Uterus (tissue), 2 donors: ENCODE measurements around the gene LRRC40.

Experiments used
- POLR2A ChIP-seq, 2 donors: fragments of 450-650 bp; IDR thresholded peaks; one replicate each; pipeline ENCODE4 v1.6.1; 2016; ENCODE audit warnings: antibody characterized with exemption in 2 of 2, mild to moderate bottlenecking in 1 of 2, moderate library complexity in 1 of 2
- TF ChIP-seq, protein P1 (sequence below), 4 experiments: fragments of 200-600 bp in 2 of 4; fragments of 450-650 bp in 2 of 4; sonication (generic) in 2 of 4; IDR thresholded peaks; one replicate each; pipeline ENCODE4 v1.5.1; 2016 to 2019; ENCODE audit warnings: antibody characterized with exemption in 4 of 4, mild to moderate bottlenecking in 2 of 4, moderate library complexity in 1 of 4

DNA sequence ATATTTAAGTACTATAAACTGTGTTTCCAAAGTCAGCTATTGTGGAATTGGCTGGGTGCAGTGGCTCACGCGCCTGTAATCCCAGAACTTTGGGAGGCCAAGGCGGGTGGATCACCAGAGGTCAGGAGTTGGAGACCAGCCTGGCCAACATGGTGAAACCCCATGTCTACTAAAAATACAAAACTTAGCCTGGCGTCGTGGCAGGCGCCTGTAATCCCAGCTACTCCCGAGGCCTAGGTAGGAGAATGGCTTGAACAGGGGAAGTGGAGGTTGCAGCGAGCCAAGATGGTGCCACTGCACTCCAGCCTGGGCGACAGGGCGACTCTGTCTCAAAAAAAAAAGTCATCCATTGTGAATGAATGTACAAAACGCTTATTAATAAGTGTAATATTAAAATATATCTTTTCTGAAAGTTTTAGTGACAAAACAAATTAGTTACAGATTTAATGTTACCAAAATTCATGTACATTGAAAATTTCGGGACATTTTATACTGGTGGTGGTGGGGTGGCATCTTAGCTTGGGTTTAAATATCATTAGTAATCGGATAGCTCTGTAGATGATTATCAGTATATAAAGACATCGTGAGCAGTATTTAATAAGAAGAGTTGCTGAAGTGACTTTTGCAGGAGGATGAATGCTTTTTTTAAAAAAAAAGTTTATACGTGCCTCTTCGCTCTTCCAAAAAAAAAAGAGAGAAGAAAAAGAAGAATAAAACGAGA, 15.3 kb upstream of the LRRC40 start:
- TF ChIP-seq, protein P1, sequence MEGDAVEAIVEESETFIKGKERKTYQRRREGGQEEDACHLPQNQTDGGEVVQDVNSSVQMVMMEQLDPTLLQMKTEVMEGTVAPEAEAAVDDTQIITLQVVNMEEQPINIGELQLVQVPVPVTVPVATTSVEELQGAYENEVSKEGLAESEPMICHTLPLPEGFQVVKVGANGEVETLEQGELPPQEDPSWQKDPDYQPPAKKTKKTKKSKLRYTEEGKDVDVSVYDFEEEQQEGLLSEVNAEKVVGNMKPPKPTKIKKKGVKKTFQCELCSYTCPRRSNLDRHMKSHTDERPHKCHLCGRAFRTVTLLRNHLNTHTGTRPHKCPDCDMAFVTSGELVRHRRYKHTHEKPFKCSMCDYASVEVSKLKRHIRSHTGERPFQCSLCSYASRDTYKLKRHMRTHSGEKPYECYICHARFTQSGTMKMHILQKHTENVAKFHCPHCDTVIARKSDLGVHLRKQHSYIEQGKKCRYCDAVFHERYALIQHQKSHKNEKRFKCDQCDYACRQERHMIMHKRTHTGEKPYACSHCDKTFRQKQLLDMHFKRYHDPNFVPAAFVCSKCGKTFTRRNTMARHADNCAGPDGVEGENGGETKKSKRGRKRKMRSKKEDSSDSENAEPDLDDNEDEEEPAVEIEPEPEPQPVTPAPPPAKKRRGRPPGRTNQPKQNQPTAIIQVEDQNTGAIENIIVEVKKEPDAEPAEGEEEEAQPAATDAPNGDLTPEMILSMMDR (IDR thresholded peaks at IDR 0.05): no peak
- no peak for TF ChIP-seq POLR2A (IDR thresholded peaks at IDR 0.05)
